Measurements from ENCODE around the gene FAM3A. TPM values are rescaled to one million over a fixed set of nuclear protein-coding genes. Genes with fewer than 3 reads are reported as not detected.
A peak's percentile ranks its signal among the peaks of the same experiment; 100 is the strongest.

The FAM3A gene
- total and polyA plus RNA-seq, 9 of the 15 experiments (the other 6 are each of a cell fraction or from before 2014, with no cell fraction given), result 0.75 to 70.6 (median 27.0) TPM

- TF ChIP-seq CGGBP1 (CRISPR knock-in tag; IDR thresholded peaks at IDR 0.05), result no peak
- TF ChIP-seq GABPA (tag; conservative IDR thresholded peaks at IDR 0.05; ENCODE audit: low read depth), result no peak
- peak; percentile 25; the same call in 1 of the 2 replicates for TF ChIP-seq FOXM1 (IDR thresholded peaks at IDR 0.05; ENCODE audit: low read depth)
- TF ChIP-seq FOXM1 (CRISPR knock-in tag; IDR thresholded peaks at IDR 0.05; ENCODE audit: low read depth), result no peak
- TF ChIP-seq ZBTB17 (CRISPR knock-in tag; IDR thresholded peaks at IDR 0.05), result no peak
- TF ChIP-seq FIP1L1 (IDR thresholded peaks at IDR 0.05; ENCODE audit: low read depth, low read length, poor library complexity, severe bottlenecking), result no peak
- no peak for TF ChIP-seq NCOA6 (IDR thresholded peaks at IDR 0.05)
- no peak for TF ChIP-seq ZNF12 (CRISPR knock-in tag; IDR thresholded peaks at IDR 0.05)
- peak; percentile 71; the same call in 1 of the 2 replicates for TF ChIP-seq CTBP1 (IDR thresholded peaks at IDR 0.05; ENCODE audit: borderline replicate concordance)
- no peak for TF ChIP-seq POLR3A (IDR thresholded peaks at IDR 0.05; ENCODE audit: borderline replicate concordance, extremely low read depth, insufficient read depth, insufficient read length)
- peak; percentile 77 for TF ChIP-seq SMARCE1 (IDR thresholded peaks at IDR 0.05)
- TF ChIP-seq ARID2 (IDR thresholded peaks at IDR 0.05), result no peak
- no peak for TF ChIP-seq KAT2B (IDR thresholded peaks at IDR 0.05; ENCODE audit: low read depth, low read length)
- TF ChIP-seq ZNF174 (CRISPR knock-in tag; IDR thresholded peaks at IDR 0.05), result no peak
- TF ChIP-seq ARID1B (IDR thresholded peaks at IDR 0.05), result peak; percentile 85
- TF ChIP-seq PTTG1 (tag; IDR thresholded peaks at IDR 0.05; ENCODE audit: low read depth), result no peak
- no peak for TF ChIP-seq TEAD1 (CRISPR knock-in tag; IDR thresholded peaks at IDR 0.05)
- no peak for TF ChIP-seq POLR2G (IDR thresholded peaks at IDR 0.05; ENCODE audit: low read depth, low read length)
- TF ChIP-seq NR3C1 (CRISPR knock-in tag; IDR thresholded peaks at IDR 0.05), result no peak
- TF ChIP-seq ZBTB43 (CRISPR knock-in tag; IDR thresholded peaks at IDR 0.05), result no peak
- TF ChIP-seq ZNF407 (IDR thresholded peaks at IDR 0.05; ENCODE audit: low read depth), result no peak
- peak; percentile 97 for TF ChIP-seq ZNF384 (IDR thresholded peaks at IDR 0.05; ENCODE audit: low read depth, low read length)
Measured at GRCh38 chrX:154495472-154495922, 20.5 kb downstream of the FAM3A start (continued).
